ENCODE measurements around the gene ZCCHC3.

- no peak for TF ChIP-seq POLR2A (IDR thresholded peaks at IDR 0.05)
- no peak for TF ChIP-seq CTCF (IDR thresholded peaks at IDR 0.05)
Measured at GRCh38 chr20:277496-277781, 19.9 kb upstream of the ZCCHC3 start.
